GM21367 (cell line): ENCODE measurements around the gene TIA1.
"Not testable (repeated sequence)": the region's sequence is repeated elsewhere in the genome, so short reads cannot be mapped to it uniquely, and the experiment has no call there.

ENCODE experiments used
- ATAC-seq: cut with Tn5 transposase; IDR thresholded peaks from one replicate; pipeline ENCODE4 v1.9.1; 2021; ENCODE audit not compliant: unreplicated experiment

TIA1 gene

GRCh38 chr2:70223305-70223704, 25.1 kb downstream of the TIA1 start:
- ATAC-seq: not testable (repeated sequence)

GRCh38 chr2:70214953-70215549, 33.4 kb downstream of the TIA1 start:
- no peak for ATAC-seq

- no peak for ATAC-seq
These were observed 34.1 kb downstream of the TIA1 start for GRCh38 chr2:70214365-70214764.

- ATAC-seq: no peak
These were observed 36.0 kb downstream of the TIA1 start for GRCh38 chr2:70212298-70212932.

- ATAC-seq: no peak
These were observed 36.8 kb downstream of the TIA1 start for GRCh38 chr2:70211595-70211994.

- no peak for ATAC-seq
These were observed 44.0 kb downstream of the TIA1 start for GRCh38 chr2:70204452-70204851.

- ATAC-seq: no peak
These were observed 45.3 kb downstream of the TIA1 start for GRCh38 chr2:70203086-70203485.

- no peak for ATAC-seq
These were observed 46.1 kb downstream of the TIA1 start for GRCh38 chr2:70202236-70202806.

GRCh38 chr2:70201831-70202230, 46.6 kb downstream of the TIA1 start:
- no peak for ATAC-seq

- ATAC-seq: no peak
These were observed 47.1 kb downstream of the TIA1 start for GRCh38 chr2:70201225-70201768.

- ATAC-seq: no peak
These were observed 49.0 kb downstream of the TIA1 start for GRCh38 chr2:70199320-70199864.

- no peak for ATAC-seq
These were observed 55.9 kb downstream of the TIA1 start for GRCh38 chr2:70192516-70192915.

- ATAC-seq: no peak
These were observed 57.1 kb downstream of the TIA1 start for GRCh38 chr2:70191244-70191735.

- ATAC-seq: peak; percentile 76
These were observed 57.8 kb downstream of the TIA1 start, which contains the start of gene C2orf42 for GRCh38 chr2:70190418-70191243. Gene C2orf42, minus strand, starts transcription at chr2:70191019. Its CDS starts 9,034 bp downstream, at chr2:70181985.

- ATAC-seq: no peak
These were observed 60.0 kb downstream of the TIA1 start for GRCh38 chr2:70188460-70188859.

GRCh38 chr2:70187170-70187569, 61.3 kb downstream of the TIA1 start:
- ATAC-seq: not testable (repeated sequence)

- no peak for ATAC-seq
These were observed 65.7 kb downstream of the TIA1 start for GRCh38 chr2:70182689-70183088.

GRCh38 chr2:70181363-70181956, 67.0 kb downstream of the TIA1 start:
- ATAC-seq: peak; percentile 73

GRCh38 chr2:70173520-70173919, 74.9 kb downstream of the TIA1 start:
- ATAC-seq: no peak

- ATAC-seq: not testable (repeated sequence)
These were observed 78.7 kb downstream of the TIA1 start for GRCh38 chr2:70169654-70170245.
